ENCODE data around the gene NBEA.

GRCh38 chr13:35479706-35480105, 537.6 kb downstream of the NBEA start:
- TF ChIP-seq CTCF (IDR thresholded peaks at IDR 0.05; ENCODE audit: poor library complexity) (no peak), EZH2phosphoT487 (IDR thresholded peaks at IDR 0.05; ENCODE audit: low read depth, severe bottlenecking, unreplicated experiment) (no peak), EZH2 (IDR thresholded peaks at IDR 0.05; ENCODE audit: borderline replicate concordance) (no peak)

Data from hepatocyte (in vitro differentiated cells).